HG02943 (cell line): ENCODE measurements around the gene EEIG2.

Experiments used
- ATAC-seq: cut with Tn5 transposase; IDR thresholded peaks from one replicate; pipeline ENCODE4 v1.9.1; 2021; ENCODE audit warnings: mild to moderate bottlenecking, low read depth, moderate library complexity; ENCODE audit not compliant: unreplicated experiment

Gene EEIG2

GRCh38 chr1:108574008-108574407, 14.1 kb downstream of the EEIG2 start:
- ATAC-seq, result no peak

- no peak for ATAC-seq
These were observed 15.5 kb downstream of the EEIG2 start for GRCh38 chr1:108575375-108575774.

- no peak for ATAC-seq
These were observed 24.0 kb downstream of the EEIG2 start for GRCh38 chr1:108583757-108584427.

GRCh38 chr1:108584428-108584856, 24.5 kb downstream of the EEIG2 start:
- no peak for ATAC-seq

- ATAC-seq, result no peak
These were observed 25.4 kb downstream of the EEIG2 start for GRCh38 chr1:108585313-108585712.

GRCh38 chr1:108590441-108590840, 30.5 kb downstream of the EEIG2 start:
- ATAC-seq, result no peak

- no peak for ATAC-seq
These were observed 31.1 kb downstream of the EEIG2 start for GRCh38 chr1:108590957-108591356.

- no peak for ATAC-seq
These were observed 31.6 kb downstream of the EEIG2 start for GRCh38 chr1:108591466-108591865.

GRCh38 chr1:108592030-108592759, 32.3 kb downstream of the EEIG2 start:
- no peak for ATAC-seq

GRCh38 chr1:108593448-108593847, 33.5 kb downstream of the EEIG2 start:
- ATAC-seq, result no peak

GRCh38 chr1:108595507-108595906, 35.6 kb downstream of the EEIG2 start:
- no peak for ATAC-seq

- ATAC-seq, result no peak
These were observed 37.1 kb downstream of the EEIG2 start for GRCh38 chr1:108597041-108597440.

- ATAC-seq, result no peak
These were observed 38.4 kb downstream of the EEIG2 start for GRCh38 chr1:108598340-108598739.

GRCh38 chr1:108600504-108600903, 40.6 kb downstream of the EEIG2 start:
- no peak for ATAC-seq

GRCh38 chr1:108601708-108602410, 42.0 kb downstream of the EEIG2 start:
- ATAC-seq, result no peak

- ATAC-seq, result no peak
These were observed 45.7 kb downstream of the EEIG2 start for GRCh38 chr1:108605633-108606032.

- ATAC-seq, result no peak
These were observed 46.6 kb downstream of the EEIG2 start for GRCh38 chr1:108606478-108606877.

- ATAC-seq, result no peak
These were observed 49.7 kb downstream of the EEIG2 start for GRCh38 chr1:108609483-108610049.
